DND-41 (cell line): ENCODE results near the gene CLMP.

Source experiments
- ATAC-seq: fragments of 200-7000 bp; cut with Tn5 transposase; 3 replicates; pipeline ENCODE4 v1.9.1; 2021; ENCODE audit warnings: low read depth; ENCODE audit not compliant: insufficient read depth
- DNase-seq: peaks from one replicate; pipeline ENCODE4 v3.0.0-alpha.2; 2020
- H2AFZ ChIP-seq: 2 replicates; pipeline ENCODE4 v1.6.0; 2012; ENCODE audit warnings: low read depth, low read length
- H3K27ac ChIP-seq: 2 replicates; pipeline ENCODE4 v1.5.1; 2012; ENCODE audit warnings: low read length, inconsistent platforms
- H3K27me3 ChIP-seq: fragments of 200-600 bp; sonication (generic); 2 replicates; pipeline ENCODE4 v1.6.0; 2012; ENCODE audit warnings: low read length, mild to moderate bottlenecking, inconsistent platforms; ENCODE audit not compliant: insufficient read depth, poor library complexity
- H3K36me3 ChIP-seq: 2 replicates; pipeline ENCODE4 v1.5.1; 2012; ENCODE audit warnings: low read length, inconsistent platforms; ENCODE audit not compliant: insufficient read depth
- H3K4me1 ChIP-seq: 2 replicates; pipeline ENCODE4 v1.5.1; 2012; ENCODE audit warnings: mild to moderate bottlenecking, low read length; ENCODE audit not compliant: insufficient read depth
- H3K4me2 ChIP-seq: 2 replicates; pipeline ENCODE4 v1.6.0; 2012; ENCODE audit warnings: mild to moderate bottlenecking, moderate library complexity, low read length, inconsistent platforms; ENCODE audit not compliant: insufficient read depth
- H3K4me3 ChIP-seq, 2 experiments: fragments of 200-600 bp in 1 of 2; shearing (Covaris generic) in 1 of 2; 2 replicates each; pipeline ENCODE4 v1.5.1; 2012 to 2016; ENCODE audit warnings: inconsistent platforms in 2 of 2, low read length in 2 of 2, mild to moderate bottlenecking in 2 of 2, low read depth in 1 of 2, moderate library complexity in 1 of 2
- H3K79me2 ChIP-seq: 2 replicates; pipeline ENCODE4 v1.6.0; 2012; ENCODE audit warnings: low read length, inconsistent platforms; ENCODE audit not compliant: insufficient read depth
- H3K9ac ChIP-seq: 2 replicates; pipeline ENCODE4 v1.6.0; 2012; ENCODE audit warnings: low read depth, mild to moderate bottlenecking, inconsistent platforms, low read length, moderate library complexity
- H3K9me3 ChIP-seq: 2 replicates; pipeline ENCODE4 v1.5.1; 2012; ENCODE audit warnings: low read length, moderate library complexity, mild to moderate bottlenecking, inconsistent platforms; ENCODE audit not compliant: insufficient read depth, severe bottlenecking
- H4K20me1 ChIP-seq: 2 replicates; pipeline ENCODE4 v1.6.0; 2012; ENCODE audit warnings: low read length; ENCODE audit not compliant: insufficient read depth
- EZH2 ChIP-seq: IDR thresholded peaks from 3 replicates; pipeline ENCODE4 v1.6.1; 2012; ENCODE audit warnings: borderline replicate concordance, low read depth, mild to moderate bottlenecking, moderate library complexity, low read length, inconsistent platforms; ENCODE audit not compliant: severe bottlenecking
- TF ChIP-seq, protein P1 (sequence below): IDR thresholded peaks from 2 replicates; pipeline ENCODE4 v1.5.1; 2012; ENCODE audit warnings: borderline replicate concordance, low read length, moderate library complexity, mild to moderate bottlenecking; ENCODE audit not compliant: poor library complexity, severe bottlenecking; ENCODE audit errors: extremely low read depth

Gene CLMP

DNA sequence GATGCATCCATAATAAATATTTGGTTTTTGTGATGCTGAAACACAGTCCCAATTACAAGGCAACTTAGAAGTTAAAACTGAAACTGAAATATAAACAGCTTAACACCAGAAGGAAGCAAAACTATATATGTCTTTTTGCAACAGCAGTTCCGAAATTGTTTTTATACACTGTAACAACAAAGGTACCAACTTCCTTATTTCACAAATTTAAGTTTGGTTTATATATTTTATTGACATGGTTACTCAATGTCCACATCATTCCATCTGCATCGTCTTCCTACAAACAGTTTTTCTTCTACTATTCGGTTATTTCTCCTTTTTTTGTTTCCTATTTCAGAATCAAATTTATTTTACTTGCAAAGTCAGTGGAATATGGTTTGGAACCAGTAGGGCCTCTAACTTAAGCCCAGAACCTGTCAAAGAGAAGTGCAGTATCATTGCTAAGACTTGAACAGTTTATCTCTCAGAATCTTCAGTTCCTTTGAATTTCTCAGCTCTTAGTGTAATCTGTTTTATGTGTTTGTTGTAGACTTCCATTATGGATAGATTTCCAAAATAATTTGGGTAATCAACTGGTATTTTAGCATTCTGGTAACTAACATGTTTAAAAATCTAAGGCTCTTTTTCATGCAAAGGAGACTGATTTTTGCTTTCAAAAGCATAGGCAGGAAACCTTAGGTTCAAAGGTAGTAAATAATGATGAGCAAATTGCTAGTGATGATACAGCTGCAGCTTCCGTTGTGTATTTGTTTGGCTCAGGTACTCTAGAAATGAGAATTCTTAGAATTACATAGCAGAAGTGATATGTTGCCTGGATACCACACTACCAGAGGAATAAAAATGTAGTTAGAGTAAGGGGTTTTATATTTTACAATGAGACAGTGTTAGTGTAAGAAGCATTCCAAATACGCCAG is 124.9 kb downstream of the CLMP start:
- DNase-seq = no peak
- Histone ChIP-seq H4K20me1 (no peaks in the 10 kb centered on the region), H3K36me3 (no peaks in the 10 kb centered on the region), H3K79me2 (peaks cover 46% of the 10 kb centered on the region), H3K9ac (peak overlapping the region; percentile 55), H2AFZ (peak overlapping the region; percentile 79), H3K4me3 (peak overlapping the region; percentile 17 to 52; a peak in 3 of 4 replicates), H3K9me3 (no peaks in the 10 kb centered on the region), H3K4me2 (peak overlapping the region; percentile 69), H3K27me3 (no peaks in the 10 kb centered on the region), H3K27ac (peak overlapping the region; percentile 91), H3K4me1 (peaks cover 32% of the 10 kb centered on the region)
- ATAC-seq = peak; percentile 76
- TF ChIP-seq, protein P1, sequence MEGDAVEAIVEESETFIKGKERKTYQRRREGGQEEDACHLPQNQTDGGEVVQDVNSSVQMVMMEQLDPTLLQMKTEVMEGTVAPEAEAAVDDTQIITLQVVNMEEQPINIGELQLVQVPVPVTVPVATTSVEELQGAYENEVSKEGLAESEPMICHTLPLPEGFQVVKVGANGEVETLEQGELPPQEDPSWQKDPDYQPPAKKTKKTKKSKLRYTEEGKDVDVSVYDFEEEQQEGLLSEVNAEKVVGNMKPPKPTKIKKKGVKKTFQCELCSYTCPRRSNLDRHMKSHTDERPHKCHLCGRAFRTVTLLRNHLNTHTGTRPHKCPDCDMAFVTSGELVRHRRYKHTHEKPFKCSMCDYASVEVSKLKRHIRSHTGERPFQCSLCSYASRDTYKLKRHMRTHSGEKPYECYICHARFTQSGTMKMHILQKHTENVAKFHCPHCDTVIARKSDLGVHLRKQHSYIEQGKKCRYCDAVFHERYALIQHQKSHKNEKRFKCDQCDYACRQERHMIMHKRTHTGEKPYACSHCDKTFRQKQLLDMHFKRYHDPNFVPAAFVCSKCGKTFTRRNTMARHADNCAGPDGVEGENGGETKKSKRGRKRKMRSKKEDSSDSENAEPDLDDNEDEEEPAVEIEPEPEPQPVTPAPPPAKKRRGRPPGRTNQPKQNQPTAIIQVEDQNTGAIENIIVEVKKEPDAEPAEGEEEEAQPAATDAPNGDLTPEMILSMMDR = no peak
- TF ChIP-seq EZH2 = no peak

DNA sequence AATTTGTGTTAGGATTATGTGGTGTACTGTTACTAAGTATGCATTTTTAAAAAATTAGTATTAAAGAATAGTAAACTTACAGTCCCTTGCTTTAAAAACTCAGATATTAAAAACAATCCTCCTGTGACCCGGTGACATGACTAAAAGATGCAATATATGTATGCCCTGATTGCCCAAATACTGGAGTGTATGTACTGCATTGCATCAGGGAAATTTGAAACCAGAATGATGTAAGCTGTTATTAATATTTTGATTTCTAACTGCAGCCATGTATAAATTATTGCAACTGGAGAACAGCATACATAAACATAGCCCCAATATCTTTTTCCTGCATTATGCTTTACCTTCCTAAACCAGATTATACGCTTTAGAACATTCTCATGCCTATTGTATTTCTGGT is 129.4 kb downstream of the CLMP start:
- Histone ChIP-seq H3K4me1 (peaks cover 38% of the 10 kb centered on the region), H3K4me3 (no peak overlapping the region), H3K27me3 (no peaks in the 10 kb centered on the region), H3K9ac (no peak overlapping the region), H2AFZ (no peak overlapping the region), H3K4me2 (no peak overlapping the region), H4K20me1 (peaks cover 13% of the 10 kb centered on the region), H3K79me2 (peaks cover 76% of the 10 kb centered on the region), H3K36me3 (peaks cover 13% of the 10 kb centered on the region), H3K27ac (no peak overlapping the region), H3K9me3 (no peaks in the 10 kb centered on the region)
- ATAC-seq (no peak), DNase-seq (no peak)
- no peak for TF ChIP-seq EZH2
- TF ChIP-seq, protein P1 = no peak

DNA sequence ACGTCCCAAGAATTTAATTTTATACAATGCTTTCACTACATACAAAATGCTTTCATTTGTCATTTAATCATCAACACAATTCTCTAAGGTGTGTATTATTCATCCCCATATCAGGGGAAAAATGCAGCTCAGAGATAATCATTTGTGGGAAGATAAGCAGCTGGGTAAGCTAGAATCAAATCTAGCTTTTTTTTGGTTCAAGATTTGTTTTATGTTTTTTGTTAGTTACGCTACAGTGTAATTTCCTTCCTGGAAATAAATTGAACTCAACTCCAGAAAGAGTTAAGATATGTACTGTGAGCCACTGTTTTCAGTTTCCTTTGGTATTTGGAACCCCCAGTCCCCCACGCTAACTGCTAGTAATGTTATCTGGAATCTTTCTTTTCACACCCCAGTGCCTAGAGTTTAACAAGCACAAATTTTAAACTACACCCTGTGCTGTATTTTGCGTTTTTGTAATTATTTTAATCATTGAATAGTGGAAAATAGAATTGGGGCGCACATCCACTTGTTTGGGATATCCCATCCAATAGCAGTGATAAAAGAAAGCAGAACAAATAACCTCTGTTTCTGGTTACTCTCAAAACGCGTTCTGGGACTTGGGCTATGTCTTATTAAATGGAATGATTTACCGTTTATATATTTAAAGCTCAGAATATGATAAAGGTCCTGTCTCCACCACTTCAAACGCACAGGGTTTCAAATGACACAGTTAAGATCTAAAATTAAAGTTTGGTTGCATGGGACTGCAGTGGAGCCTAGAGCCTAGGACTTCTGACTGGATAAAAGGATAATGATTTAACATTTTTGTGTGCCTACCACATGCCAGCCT is 131.0 kb downstream of the CLMP start:
- Histone ChIP-seq H3K36me3 (peaks cover 29% of the 10 kb centered on the region), H3K9ac (peak overlapping the region; percentile 100), H2AFZ (peak overlapping the region; percentile 71; the same call in 1 of the 2 replicates), H3K4me3 (peak overlapping the region; percentile 78 to 85), H3K9me3 (no peaks in the 10 kb centered on the region), H3K4me2 (peak overlapping the region; percentile 64), H3K27ac (peak overlapping the region; percentile 100), H4K20me1 (peaks cover 29% of the 10 kb centered on the region), H3K79me2 (peaks cover 82% of the 10 kb centered on the region), H3K27me3 (no peaks in the 10 kb centered on the region), H3K4me1 (peaks cover 39% of the 10 kb centered on the region)
- no peak for TF ChIP-seq EZH2
- TF ChIP-seq, protein P1 = no peak
- ATAC-seq (no peak), DNase-seq (no peak)
